Body of pancreas (tissue), 4 donors: ENCODE measurements around the gene RBP3.

Source experiments
- POLR2A ChIP-seq, 3 donors: fragments of 450-650 bp; IDR thresholded peaks; one replicate each; pipeline ENCODE4 v1.6.1; 2016; ENCODE audit warnings: antibody characterized with exemption in 3 of 3, mild to moderate bottlenecking in 2 of 3
- TF ChIP-seq, protein P1 (sequence below), 7 experiments: fragments of 450-650 bp in 4 of 7; fragments of 200-600 bp in 3 of 7; sonication (generic) in 3 of 7; IDR thresholded peaks; one replicate each; pipeline ENCODE4 v1.5.1; 2016 to 2019; ENCODE audit warnings: antibody characterized with exemption in 7 of 7

DNA sequence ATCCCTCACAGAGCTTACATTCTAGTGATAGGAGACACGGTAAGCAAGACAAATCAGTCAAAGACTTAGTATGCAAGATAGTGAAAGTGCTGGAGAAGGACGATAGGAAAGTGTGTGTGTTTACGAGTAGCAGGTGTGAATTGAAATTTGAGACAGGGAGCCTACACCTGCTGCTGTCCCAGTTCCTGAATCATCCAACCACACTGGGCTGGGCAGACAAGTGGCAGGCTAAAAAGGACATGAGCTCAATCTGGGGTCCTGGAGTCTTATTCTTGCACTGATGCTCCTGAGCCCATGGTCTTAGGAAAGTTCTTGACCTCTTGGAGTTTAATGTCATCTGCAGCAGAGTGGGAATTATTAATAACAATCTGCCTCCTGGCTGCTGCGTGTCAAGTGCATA lies 16.2 kb downstream of the RBP3 start:
- no peak for TF ChIP-seq POLR2A (IDR thresholded peaks at IDR 0.05)
- TF ChIP-seq, protein P1, sequence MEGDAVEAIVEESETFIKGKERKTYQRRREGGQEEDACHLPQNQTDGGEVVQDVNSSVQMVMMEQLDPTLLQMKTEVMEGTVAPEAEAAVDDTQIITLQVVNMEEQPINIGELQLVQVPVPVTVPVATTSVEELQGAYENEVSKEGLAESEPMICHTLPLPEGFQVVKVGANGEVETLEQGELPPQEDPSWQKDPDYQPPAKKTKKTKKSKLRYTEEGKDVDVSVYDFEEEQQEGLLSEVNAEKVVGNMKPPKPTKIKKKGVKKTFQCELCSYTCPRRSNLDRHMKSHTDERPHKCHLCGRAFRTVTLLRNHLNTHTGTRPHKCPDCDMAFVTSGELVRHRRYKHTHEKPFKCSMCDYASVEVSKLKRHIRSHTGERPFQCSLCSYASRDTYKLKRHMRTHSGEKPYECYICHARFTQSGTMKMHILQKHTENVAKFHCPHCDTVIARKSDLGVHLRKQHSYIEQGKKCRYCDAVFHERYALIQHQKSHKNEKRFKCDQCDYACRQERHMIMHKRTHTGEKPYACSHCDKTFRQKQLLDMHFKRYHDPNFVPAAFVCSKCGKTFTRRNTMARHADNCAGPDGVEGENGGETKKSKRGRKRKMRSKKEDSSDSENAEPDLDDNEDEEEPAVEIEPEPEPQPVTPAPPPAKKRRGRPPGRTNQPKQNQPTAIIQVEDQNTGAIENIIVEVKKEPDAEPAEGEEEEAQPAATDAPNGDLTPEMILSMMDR (IDR thresholded peaks at IDR 0.05): no peak
